Vagina (tissue), 2 donors: Measurements from ENCODE around the gene HACD2. TPM values are rescaled to one million over a fixed set of nuclear protein-coding genes. Genes with fewer than 3 reads are reported as not detected.

Experiments
- DNase-seq, 2 donors: peaks; one replicate each; pipeline ENCODE4 v3.0.0-alpha.2; 2017; ENCODE audit errors: extremely low spot score in 2 of 2
- H3K27ac ChIP-seq: fragments of 200-600 bp; sonication (generic); one replicate; pipeline ENCODE4 v1.5.1; 2019
- H3K27me3 ChIP-seq: fragments of 200-600 bp; sonication (generic); one replicate; pipeline ENCODE4 v1.5.1; 2019
- H3K36me3 ChIP-seq, 2 donors: fragments of 200-600 bp; sonication (generic); one replicate each; pipeline ENCODE4 v1.5.1; 2017 to 2019
- H3K4me1 ChIP-seq: fragments of 200-600 bp; sonication (generic); one replicate; pipeline ENCODE4 v1.5.1; 2019
- H3K4me3 ChIP-seq, 2 donors: fragments of 200-600 bp; sonication (generic); 1 replicate in 1 of 2; 2 replicates in 1 of 2; pipeline ENCODE4 v1.5.1; 2016 to 2019
- H3K9me3 ChIP-seq: fragments of 200-600 bp; sonication (generic); one replicate; pipeline ENCODE4 v1.5.1; 2019
- POLR2A ChIP-seq, 2 donors: fragments of 450-650 bp; IDR thresholded peaks; one replicate each; pipeline ENCODE4 v1.6.1; 2017; ENCODE audit warnings: antibody characterized with exemption in 2 of 2, mild to moderate bottlenecking in 2 of 2, moderate library complexity in 2 of 2
- POLR2AphosphoS5 ChIP-seq, 2 donors: sonication (generic); formaldehyde crosslinking; IDR thresholded peaks; one replicate each; pipeline ENCODE4 v1.9.0; 2017; ENCODE audit warnings: antibody characterized with exemption in 2 of 2, mild to moderate bottlenecking in 2 of 2, low read depth in 1 of 2; ENCODE audit not compliant: insufficient read depth in 1 of 2
- intact Hi-C: fragments of 100-400 bp; cut with DNase I; formaldehyde crosslinking; loops from one replicate; pipeline ENCODE4 v1.15.1; 2023
- total RNA-seq: library from RNA; depleted of rRNA; stranded (reverse); fragments of >200 nt; gene quantifications from one replicate; pipeline ENCODE4 v1.2.3, GENCODE V29; 2016
- TF ChIP-seq, protein P1 (sequence below), 3 experiments: fragments of 450-650 bp in 2 of 3; fragments of 200-600 bp in 1 of 3; sonication (generic) in 1 of 3; IDR thresholded peaks; one replicate each; pipeline ENCODE4 v1.5.1; 2017 to 2019; ENCODE audit warnings: antibody characterized with exemption in 3 of 3, mild to moderate bottlenecking in 2 of 3, moderate library complexity in 2 of 3

The HACD2 gene
- total RNA-seq, 1 donor from 2014 or later: 26.3 TPM

DNA sequence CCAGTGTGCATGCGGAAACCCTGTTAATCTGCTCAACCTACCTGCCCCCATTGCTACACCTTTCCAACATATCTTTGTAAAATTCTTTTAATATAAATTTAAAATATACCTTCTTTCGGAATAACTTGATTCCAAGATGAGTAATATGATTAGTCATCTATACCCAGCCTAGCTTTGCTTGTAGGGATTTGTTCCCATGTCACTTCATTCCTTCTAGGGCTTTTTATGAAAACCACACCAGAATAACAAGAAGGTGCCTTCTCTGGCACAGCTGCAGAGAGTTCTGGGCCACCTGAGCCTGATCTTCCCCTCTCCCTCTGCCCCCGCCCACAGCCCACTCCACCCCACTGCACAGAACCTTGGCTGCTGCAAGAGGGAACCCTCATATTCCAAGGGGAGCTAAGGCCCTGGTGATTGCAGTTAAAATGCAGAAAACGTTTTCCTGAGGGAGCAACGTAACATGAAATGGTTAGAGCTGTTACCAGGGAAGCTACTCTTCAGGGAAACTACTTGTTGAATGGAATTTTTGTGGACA lies 38.6 kb upstream of the HACD2 start:
- intact Hi-C loops: no loop called here
- no peak overlapping the region for H3K4me3 ChIP-seq
- H3K4me1 ChIP-seq: peaks cover 42% of the 10 kb centered on the region
- no peak for TF ChIP-seq POLR2A (IDR thresholded peaks at IDR 0.05)
- TF ChIP-seq, protein P1, sequence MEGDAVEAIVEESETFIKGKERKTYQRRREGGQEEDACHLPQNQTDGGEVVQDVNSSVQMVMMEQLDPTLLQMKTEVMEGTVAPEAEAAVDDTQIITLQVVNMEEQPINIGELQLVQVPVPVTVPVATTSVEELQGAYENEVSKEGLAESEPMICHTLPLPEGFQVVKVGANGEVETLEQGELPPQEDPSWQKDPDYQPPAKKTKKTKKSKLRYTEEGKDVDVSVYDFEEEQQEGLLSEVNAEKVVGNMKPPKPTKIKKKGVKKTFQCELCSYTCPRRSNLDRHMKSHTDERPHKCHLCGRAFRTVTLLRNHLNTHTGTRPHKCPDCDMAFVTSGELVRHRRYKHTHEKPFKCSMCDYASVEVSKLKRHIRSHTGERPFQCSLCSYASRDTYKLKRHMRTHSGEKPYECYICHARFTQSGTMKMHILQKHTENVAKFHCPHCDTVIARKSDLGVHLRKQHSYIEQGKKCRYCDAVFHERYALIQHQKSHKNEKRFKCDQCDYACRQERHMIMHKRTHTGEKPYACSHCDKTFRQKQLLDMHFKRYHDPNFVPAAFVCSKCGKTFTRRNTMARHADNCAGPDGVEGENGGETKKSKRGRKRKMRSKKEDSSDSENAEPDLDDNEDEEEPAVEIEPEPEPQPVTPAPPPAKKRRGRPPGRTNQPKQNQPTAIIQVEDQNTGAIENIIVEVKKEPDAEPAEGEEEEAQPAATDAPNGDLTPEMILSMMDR (IDR thresholded peaks at IDR 0.05): no peak
- TF ChIP-seq POLR2AphosphoS5 (IDR thresholded peaks at IDR 0.05; ENCODE audit: insufficient read depth in 1 of 2, low read depth in 1 of 2): no peak
- H3K27ac ChIP-seq: no peak overlapping the region
- no peaks in the 10 kb centered on the region for H3K36me3 ChIP-seq
- DNase-seq: no peak
- no peaks in the 10 kb centered on the region for H3K27me3 ChIP-seq
- no peaks in the 10 kb centered on the region for H3K9me3 ChIP-seq

DNA sequence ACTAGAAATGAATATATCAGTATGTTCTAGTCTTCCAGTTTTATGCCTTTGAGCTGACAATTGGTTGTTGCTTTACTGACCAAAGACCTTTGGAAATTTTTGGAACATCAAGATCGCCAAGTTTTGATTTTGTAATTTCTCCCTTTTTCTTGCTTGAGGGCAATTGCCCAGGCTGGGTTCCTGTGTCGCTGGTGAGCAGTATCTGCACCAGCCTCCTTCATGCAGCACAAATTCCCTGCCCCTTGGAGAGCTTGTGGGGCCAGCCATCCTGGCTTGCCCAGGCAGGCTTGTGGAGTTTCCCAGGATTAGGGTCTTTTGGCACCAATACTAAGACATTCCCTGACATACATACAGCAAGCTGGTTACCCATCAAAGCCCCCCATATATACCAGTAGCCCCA lies 37.9 kb upstream of the HACD2 start:
- intact Hi-C loops: no loop called here
- no peaks in the 10 kb centered on the region for H3K27me3 ChIP-seq
- H3K4me1 ChIP-seq: peaks cover 49% of the 10 kb centered on the region
- H3K27ac ChIP-seq: no peak overlapping the region
- H3K9me3 ChIP-seq: no peaks in the 10 kb centered on the region
- H3K36me3 ChIP-seq: no peaks in the 10 kb centered on the region
- no peak for DNase-seq
- H3K4me3 ChIP-seq: no peak overlapping the region
- TF ChIP-seq, protein P1 (IDR thresholded peaks at IDR 0.05): no peak
- TF ChIP-seq POLR2AphosphoS5 (IDR thresholded peaks at IDR 0.05; ENCODE audit: insufficient read depth in 1 of 2, low read depth in 1 of 2) (no peak), POLR2A (IDR thresholded peaks at IDR 0.05) (no peak)

DNA sequence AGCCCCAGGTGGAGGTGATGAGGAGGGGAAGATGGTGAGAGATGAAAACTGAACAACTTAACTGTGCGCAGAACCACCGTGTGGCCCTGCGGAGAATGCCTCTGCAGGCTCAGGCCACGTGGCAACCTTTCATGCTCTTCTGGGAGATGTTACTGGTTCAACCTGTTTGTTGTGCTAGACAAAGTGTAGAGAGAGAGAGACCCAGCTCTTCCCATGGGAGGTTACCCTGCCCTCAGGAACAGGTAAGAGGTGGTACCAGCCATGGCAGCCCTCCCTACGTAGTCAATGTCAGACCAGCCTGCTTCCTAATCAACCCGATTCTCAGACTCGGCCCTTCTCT lies 37.0 kb upstream of the HACD2 start:
- H3K4me1 ChIP-seq: peaks cover 50% of the 10 kb centered on the region
- intact Hi-C loops: no loop called here
- TF ChIP-seq POLR2AphosphoS5 (IDR thresholded peaks at IDR 0.05; ENCODE audit: insufficient read depth in 1 of 2, low read depth in 1 of 2): peak in 1 of 2 donors; percentile 12
- TF ChIP-seq, protein P1 (IDR thresholded peaks at IDR 0.05): no peak
- DNase-seq: no peak
- H3K4me3 ChIP-seq: no peak overlapping the region
- no peaks in the 10 kb centered on the region for H3K27me3 ChIP-seq
- peak overlapping the region; percentile 58 for H3K27ac ChIP-seq
- no peaks in the 10 kb centered on the region for H3K9me3 ChIP-seq
- no peaks in the 10 kb centered on the region for H3K36me3 ChIP-seq

GRCh38 chr3:123621186-123621849 lies 36.5 kb upstream of the HACD2 start:
- Histone ChIP-seq H3K27ac (peak overlapping the region; percentile 58), H3K4me1 (peaks cover 50% of the 10 kb centered on the region), H3K9me3 (no peaks in the 10 kb centered on the region), H3K27me3 (no peaks in the 10 kb centered on the region), H3K4me3 (no peak overlapping the region), H3K36me3 (no peaks in the 10 kb centered on the region)
- DNase-seq: no peak
- TF ChIP-seq, protein P1 (IDR thresholded peaks at IDR 0.05): no peak
- TF ChIP-seq POLR2A (IDR thresholded peaks at IDR 0.05): no peak
- TF ChIP-seq POLR2AphosphoS5 (IDR thresholded peaks at IDR 0.05; ENCODE audit: insufficient read depth in 1 of 2, low read depth in 1 of 2): no peak
- intact Hi-C loops: no loop called here

- Histone ChIP-seq H3K27ac (peak overlapping the region; percentile 58), H3K4me1 (peaks cover 50% of the 10 kb centered on the region), H3K27me3 (no peaks in the 10 kb centered on the region), H3K9me3 (no peaks in the 10 kb centered on the region), H3K4me3 (peak overlapping the region; percentile 25 to 30), H3K36me3 (no peaks in the 10 kb centered on the region)
- peak; percentile 56 to 75 for TF ChIP-seq POLR2AphosphoS5 (IDR thresholded peaks at IDR 0.05; ENCODE audit: insufficient read depth in 1 of 2, low read depth in 1 of 2)
- TF ChIP-seq, protein P1 (IDR thresholded peaks at IDR 0.05): no peak
- no peak for DNase-seq
- intact Hi-C loops: no loop called here
These were observed 35.5 kb upstream of the HACD2 start for GRCh38 chr3:123620343-123620742.
